GM10266 (cell line): ENCODE results near the gene CFC1.
"Not testable (repeated sequence)": the region's sequence is repeated elsewhere in the genome, so short reads cannot be mapped to it uniquely, and the experiment has no call there.

ENCODE experiments used
- DNase-seq: peaks from one replicate; pipeline ENCODE4 v3.0.0; 2012; ENCODE audit errors: extremely low spot score

Gene CFC1

GRCh38 chr2:130599393-130599792, at the start of gene CFC1:
TSS of gene CFC1 (minus strand) at chr2:130599575. CDS start at chr2:130599287, 288 bp downstream.
- not testable (repeated sequence) for DNase-seq

- not testable (repeated sequence) for DNase-seq
Observed at GRCh38 chr2:130641688-130642087, 42.3 kb upstream of the CFC1 start.

GRCh38 chr2:130638973-130639372, 39.6 kb upstream of the CFC1 start:
- DNase-seq = not testable (repeated sequence)

GRCh38 chr2:130628784-130629475, 29.6 kb upstream of the CFC1 start:
- DNase-seq = not testable (repeated sequence)

- DNase-seq = not testable (repeated sequence)
Observed at GRCh38 chr2:130611140-130611539, 11.8 kb upstream of the CFC1 start, which contains the start of gene POTEJ. TSS of gene POTEJ (plus strand) at chr2:130611440. CDS start at chr2:130611533, 93 bp downstream.

GRCh38 chr2:130610486-130610885, 11.1 kb upstream of the CFC1 start:
- DNase-seq = not testable (repeated sequence)

GRCh38 chr2:130609002-130609920, 9.9 kb upstream of the CFC1 start:
- DNase-seq = not testable (repeated sequence)

GRCh38 chr2:130608276-130609001, 9.1 kb upstream of the CFC1 start:
- DNase-seq = not testable (repeated sequence)

- not testable (repeated sequence) for DNase-seq
Observed at GRCh38 chr2:130601648-130602302, 2.4 kb upstream of the CFC1 start.

- not testable (repeated sequence) for DNase-seq
Observed at GRCh38 chr2:130599926-130600325, 551 bp upstream of the CFC1 start.

- not testable (repeated sequence) for DNase-seq
Observed at GRCh38 chr2:130598463-130598862, 912 bp downstream of the CFC1 start.

GRCh38 chr2:130597994-130598393, 1.4 kb downstream of the CFC1 start:
- not testable (repeated sequence) for DNase-seq

- not testable (repeated sequence) for DNase-seq
Observed at GRCh38 chr2:130596757-130597156, 2.6 kb downstream of the CFC1 start.

- DNase-seq = not testable (repeated sequence)
Observed at GRCh38 chr2:130594011-130594410, 5.4 kb downstream of the CFC1 start.

GRCh38 chr2:130592791-130593414, 6.5 kb downstream of the CFC1 start:
- DNase-seq = not testable (repeated sequence)

GRCh38 chr2:130590842-130591359, 8.5 kb downstream of the CFC1 start:
- not testable (repeated sequence) for DNase-seq

GRCh38 chr2:130590170-130590841, 9.1 kb downstream of the CFC1 start:
- not testable (repeated sequence) for DNase-seq

- not testable (repeated sequence) for DNase-seq
Observed at GRCh38 chr2:130588688-130589458, 10.5 kb downstream of the CFC1 start.

- DNase-seq = not testable (repeated sequence)
Observed at GRCh38 chr2:130584726-130585125, 14.6 kb downstream of the CFC1 start.
